GM19043 (cell line): ENCODE results near the gene LSM7.

Experiments
- ATAC-seq: cut with Tn5 transposase; IDR thresholded peaks from one replicate; pipeline ENCODE4 v1.9.1; 2021; ENCODE audit warnings: low read depth; ENCODE audit not compliant: unreplicated experiment

Gene LSM7

DNA sequence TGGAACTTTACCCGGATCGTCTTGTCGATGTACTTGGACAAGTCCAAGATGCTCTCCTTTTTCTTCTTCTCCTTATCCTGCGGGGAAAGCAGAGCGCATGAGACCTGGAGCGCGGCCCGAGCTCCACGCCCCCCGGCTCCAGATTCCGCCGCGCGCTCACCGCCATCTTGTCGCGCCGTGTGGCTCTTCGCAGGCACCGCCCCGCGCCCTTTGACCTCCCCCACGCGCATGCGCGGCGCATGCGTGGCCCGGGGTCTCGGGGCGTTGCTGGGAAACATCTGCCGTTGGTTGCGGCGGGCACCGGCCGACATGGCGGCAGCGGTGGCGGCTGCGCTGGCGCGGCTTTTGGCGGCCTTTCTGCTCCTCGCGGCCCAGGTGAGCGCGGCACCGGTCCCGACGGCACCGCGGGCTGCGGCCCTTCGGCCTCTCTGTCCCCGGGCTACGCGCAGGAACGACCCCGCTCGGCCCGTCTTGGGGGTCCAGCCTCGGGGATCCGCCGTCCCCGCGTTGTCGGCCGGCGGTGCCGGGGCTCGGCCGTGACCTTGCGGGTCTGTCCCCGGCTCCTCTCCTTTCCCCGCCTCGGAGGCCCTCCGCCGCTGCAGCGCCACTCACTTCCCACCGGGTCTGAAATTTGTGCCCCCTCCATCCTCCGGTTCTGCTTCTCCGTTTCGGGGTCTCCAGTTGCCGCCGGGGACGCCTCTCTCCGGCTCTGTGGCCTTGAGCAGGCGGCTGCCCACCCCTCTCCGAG, at the start of gene LSM7, which contains the start of gene SPPL2B:
LSM7 (minus strand) TSS at position 186 of the 748 bp plus-strand sequence; CDS start at position 166, 20 bp downstream.
SPPL2B (plus strand) TSS at position 284 of the 748 bp plus-strand sequence; CDS start at position 310, 26 bp downstream.
- no peak for ATAC-seq

DNA sequence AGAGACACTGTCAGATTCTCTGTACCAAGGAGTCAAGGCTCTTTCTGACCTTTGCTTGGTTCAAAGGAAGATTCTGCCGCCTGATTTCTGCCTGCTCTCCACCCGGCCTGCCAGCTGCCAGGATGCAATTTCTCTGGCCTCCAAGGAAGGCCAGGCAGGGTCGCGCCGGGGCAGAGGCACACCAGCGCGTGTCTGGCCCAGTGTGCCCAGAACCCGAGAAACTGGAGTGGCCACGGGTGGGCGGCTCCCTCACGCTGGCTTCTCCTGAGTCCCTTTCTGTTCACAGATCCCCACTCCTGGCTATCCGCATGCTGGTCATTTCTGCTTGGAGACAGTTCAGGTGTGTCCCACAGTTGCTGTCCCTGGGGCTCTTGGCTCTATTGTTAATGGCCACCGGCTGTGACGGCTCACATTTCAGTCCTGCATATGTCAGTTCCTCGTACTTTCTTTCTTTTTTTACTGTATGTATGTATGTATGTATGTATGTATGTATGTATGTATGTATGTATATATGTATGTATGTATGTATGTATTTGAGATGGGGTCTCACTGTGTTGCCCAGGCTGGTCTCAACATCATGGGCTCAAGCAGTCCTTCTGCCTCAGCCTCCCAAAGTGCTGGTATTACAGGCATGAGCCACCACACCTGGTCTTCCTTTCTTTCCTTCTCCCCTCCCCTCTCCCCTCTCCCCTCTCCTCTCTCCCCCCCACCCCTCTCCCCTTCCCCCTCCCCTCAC, 48.6 kb upstream of the LSM7 start:
- ATAC-seq, result no peak

- ATAC-seq, result no peak
Observed at GRCh38 chr19:2375353-2376121, 47.2 kb upstream of the LSM7 start.

GRCh38 chr19:2374808-2375207, 46.4 kb upstream of the LSM7 start:
- no peak for ATAC-seq

DNA sequence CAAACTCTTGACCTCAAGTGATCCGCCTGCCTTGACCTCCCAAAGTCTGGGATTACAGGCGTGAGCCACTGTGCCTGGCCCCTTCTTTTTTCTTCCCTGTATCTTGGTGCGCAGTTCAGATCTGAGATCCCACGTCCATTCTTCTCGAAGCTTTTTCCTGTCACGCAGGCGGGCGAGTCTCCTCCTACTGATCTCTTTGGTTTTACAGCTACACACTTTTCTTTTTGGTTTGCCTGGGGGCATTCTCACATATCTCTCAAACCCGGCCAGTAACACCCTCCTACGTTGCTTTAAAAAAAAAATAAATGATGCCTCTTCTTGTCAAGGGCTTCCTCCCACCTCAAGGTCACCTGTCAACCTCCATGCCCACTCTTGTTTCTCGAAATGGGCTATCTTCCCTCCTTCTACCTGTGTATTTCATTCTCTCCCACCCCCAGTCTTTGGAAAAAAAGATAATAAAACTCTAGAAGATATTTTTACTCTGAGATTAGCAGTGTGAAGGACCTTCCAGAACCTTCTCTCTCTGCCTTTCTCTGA, 43.8 kb upstream of the LSM7 start:
- no peak for ATAC-seq

DNA sequence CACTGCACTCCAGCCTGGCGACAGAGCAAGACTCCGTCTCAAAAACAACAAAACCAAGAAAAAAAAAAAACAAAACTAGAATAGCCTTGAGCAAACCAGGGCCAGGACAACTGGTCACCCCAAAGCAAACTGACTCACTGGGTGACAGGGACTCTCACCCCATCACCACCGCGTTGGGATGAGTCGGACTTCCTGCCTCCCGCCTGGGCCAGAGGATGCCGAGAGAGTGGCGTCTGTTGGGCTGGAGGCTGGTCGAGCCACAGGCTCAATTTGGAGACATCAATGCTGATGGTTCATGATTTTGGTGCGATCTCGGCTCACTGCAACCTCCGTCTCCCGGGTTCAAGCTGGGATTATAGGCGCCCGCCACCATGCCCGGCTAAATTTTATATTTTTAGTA, 43.3 kb upstream of the LSM7 start:
- no peak for ATAC-seq

GRCh38 chr19:2365201-2365970, 37.0 kb upstream of the LSM7 start:
- ATAC-seq, result no peak

- no peak for ATAC-seq
Observed at GRCh38 chr19:2363419-2363818, 35.0 kb upstream of the LSM7 start.

DNA sequence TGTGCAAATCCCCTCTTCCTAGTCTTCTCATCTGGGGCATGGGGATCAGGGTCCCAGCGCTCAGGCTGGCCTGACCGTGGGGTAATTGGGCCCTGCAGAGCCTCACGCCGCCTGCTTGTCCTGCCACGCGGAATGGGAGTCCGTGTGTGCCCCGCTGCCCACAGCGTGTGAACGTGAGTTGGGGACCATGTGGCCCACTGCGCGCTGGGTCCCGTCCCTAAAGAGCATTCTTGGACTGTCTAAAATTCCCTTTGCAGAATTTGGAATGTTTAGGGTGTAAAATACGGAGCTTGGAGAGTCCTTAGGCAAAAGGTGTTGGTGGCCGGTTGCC, 34.5 kb upstream of the LSM7 start:
- ATAC-seq, result no peak

- no peak for ATAC-seq
Observed at GRCh38 chr19:2362046-2362969, 33.9 kb upstream of the LSM7 start.

DNA sequence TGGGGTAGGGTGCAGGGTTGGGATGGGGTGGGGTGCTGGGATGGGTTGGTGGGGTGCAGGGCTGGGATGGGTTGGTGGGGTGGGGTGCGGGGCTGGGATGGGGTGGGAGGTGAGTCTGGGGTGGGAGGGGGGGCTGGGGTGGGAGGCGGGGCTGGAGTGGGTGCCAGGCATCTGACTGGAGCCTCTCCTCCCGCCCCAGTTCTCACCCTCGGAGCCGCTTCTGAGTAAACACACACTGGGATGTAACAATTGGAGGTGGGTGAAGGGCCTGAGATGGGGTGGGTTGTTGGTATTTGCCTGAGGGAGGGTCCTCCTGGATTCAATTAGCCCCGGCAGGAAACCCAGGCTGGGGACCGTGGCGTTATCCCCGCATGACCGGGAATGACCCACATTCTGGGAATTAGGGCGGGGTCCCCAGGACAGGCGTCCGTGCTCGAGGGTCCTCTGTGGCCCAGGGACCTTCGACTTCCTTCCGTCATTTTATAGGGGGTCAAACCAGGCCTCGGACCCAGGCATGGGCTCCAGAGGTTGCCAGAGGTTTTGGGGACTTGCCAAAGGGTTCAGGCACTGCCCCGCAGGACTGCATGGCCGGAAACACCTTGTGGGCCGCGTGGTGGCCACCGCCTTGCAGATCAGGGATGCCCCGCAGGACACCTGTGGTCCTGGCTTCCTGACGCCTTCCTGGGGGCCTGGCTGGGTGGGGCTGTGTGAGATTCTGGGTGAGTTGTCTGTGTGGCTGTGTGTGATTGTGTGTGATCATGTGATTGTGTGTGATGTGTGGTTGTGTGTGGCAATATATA, 33.1 kb upstream of the LSM7 start:
- no peak for ATAC-seq

DNA sequence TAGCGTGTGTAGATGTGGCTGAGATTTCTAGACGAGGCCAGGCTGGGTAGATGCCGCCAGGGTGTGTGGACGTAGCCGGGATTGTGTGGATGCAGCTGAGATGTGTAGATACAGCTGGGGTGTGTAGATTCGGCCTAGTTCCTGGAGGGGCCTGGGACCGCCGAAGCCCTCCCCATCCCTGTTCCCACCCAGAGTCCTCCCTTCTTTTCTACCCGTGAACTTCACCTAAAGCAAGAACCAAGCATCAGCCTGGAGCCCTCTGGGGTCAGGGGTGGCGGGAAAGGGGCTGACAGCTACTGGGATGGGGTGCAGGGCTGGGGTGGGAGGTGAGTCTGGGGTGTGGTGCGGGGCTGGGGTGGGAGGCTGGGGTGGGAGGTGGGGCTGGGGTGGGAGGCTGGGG, 32.4 kb upstream of the LSM7 start:
- ATAC-seq, result no peak

DNA sequence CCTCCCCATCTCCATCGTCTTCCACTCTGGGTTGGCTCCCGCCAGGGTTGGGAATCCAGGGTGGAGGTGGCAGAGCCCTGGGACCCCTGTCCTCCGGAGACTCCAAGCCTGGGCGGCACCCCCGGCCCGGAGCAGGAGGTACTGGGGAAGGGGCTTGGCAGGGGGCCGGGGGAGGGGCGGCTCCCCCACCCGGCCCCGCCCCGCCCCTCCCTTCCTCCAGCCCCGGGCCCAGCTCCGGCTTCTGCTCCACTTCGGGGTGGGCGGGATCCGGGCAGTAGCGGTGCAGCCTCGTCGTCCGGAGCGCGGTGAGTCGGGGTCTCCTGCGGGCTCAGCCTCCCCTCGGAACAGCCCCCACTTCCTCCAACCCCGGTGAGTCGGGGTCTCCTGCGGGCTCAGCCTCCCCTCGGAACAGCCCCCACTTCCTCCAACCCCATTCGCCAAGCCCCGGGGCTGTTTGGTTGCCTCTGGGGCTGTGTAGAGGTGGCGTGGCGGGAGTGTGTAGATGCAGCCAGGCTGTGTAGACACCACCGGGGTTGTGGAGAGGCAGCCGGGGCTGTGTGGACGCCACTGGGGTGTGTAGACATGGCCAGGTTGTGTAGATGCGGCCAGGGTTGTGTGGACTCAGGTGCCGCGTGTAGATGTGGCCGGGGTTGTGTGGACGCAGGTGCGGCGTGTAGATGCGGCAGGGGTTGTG, 31.8 kb upstream of the LSM7 start, which contains the start of gene TMPRSS9:
TMPRSS9 (plus strand) TSS at position 274 of the 694 bp plus-strand sequence. CDS start 29,521 bp downstream, outside the sequence.
- no peak for ATAC-seq

DNA sequence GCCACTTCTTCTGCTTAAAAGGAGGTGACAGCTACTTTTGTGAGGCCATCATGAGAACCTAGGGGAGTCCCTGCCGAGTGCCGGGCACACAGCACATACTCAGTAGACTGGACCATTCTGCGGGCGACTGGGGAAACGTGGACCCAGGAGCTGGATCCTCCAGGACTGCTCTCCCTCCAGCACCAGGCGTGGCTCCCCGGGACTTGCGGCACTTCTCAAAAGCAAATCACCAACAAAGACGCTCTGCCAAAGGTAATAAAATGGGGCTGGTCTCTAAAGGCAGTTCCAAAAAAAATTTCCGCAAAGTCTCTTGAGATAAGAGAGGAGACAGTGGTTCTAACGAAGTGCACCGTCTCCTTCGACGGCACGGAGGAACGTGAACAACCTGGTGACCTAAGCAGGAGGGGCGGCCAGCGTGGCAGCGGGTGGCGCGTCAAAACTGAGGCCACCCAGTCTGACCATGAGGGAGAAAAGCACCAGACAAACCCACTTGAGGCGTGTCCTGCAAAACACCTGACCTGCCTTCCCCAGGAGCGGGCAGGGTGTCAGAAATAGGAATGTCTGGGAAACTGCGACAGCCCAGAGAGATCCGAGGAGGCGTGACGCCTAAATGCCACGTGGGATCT, 30.3 kb upstream of the LSM7 start:
- no peak for ATAC-seq

- ATAC-seq, result no peak
Observed at GRCh38 chr19:2357279-2358206, 29.2 kb upstream of the LSM7 start.

GRCh38 chr19:2356036-2356646, 27.8 kb upstream of the LSM7 start:
- no peak for ATAC-seq
